T-helper 2 cell treated with Interferon-gamma antibody and Interleukin-4, amounts not matched to agents 100 ng/mL and 5 ng/mL, for 36 hours (primary cell): ENCODE data around the gene IFI35. TPM values are rescaled to one million over a fixed set of nuclear protein-coding genes. Genes with fewer than 3 reads are reported as not detected.
"Not testable (repeated sequence)": the region's sequence is repeated elsewhere in the genome, so short reads cannot be mapped to it uniquely, and the experiment has no call there.

ENCODE experiments used
- intact Hi-C: fragments of 100-400 bp; cut with micrococcal nuclease; formaldehyde crosslinking; loops from one replicate; pipeline ENCODE4 v1.15.1; 2023
- total RNA-seq: library from RNA; stranded (reverse); gene quantifications from 2 replicates; pipeline ENCODE4 v1.2.3, GENCODE V29; 2022

IFI35 gene
- total RNA-seq, 1 donor from 2014 or later: 101 TPM

GRCh38 chr17:43044024-43044423 lies 37.4 kb downstream of the IFI35 start:
- intact Hi-C loops: no loop called here

- intact Hi-C loops: no loop called here
Measured at GRCh38 chr17:43051969-43052368, 45.4 kb downstream of the IFI35 start.

GRCh38 chr17:43053008-43053407 lies 46.4 kb downstream of the IFI35 start:
- intact Hi-C loops: not testable (repeated sequence)

GRCh38 chr17:43056051-43056450 lies 49.5 kb downstream of the IFI35 start:
- intact Hi-C loops: no loop called here

GRCh38 chr17:43062984-43063638 lies 56.5 kb downstream of the IFI35 start:
- intact Hi-C loops: no loop called here

Other genes with a start within 250 kb of the IFI35 start
- not detected in 2 replicates for gene RAMP2, start 245.6 kb upstream of the IFI35 start, total RNA-seq
- 68.9 and 69.5 TPM in 2 replicates for gene VPS25, start 233.3 kb upstream of the IFI35 start, total RNA-seq
- gene WNK4, start 226.2 kb upstream of the IFI35 start, total RNA-seq: 0.11 and 0.50 TPM in 2 replicates
- 48.9 and 51.3 TPM in 2 replicates for gene COA3, start 208.1 kb upstream of the IFI35 start, total RNA-seq
- gene CNTD1, start 207.9 kb upstream of the IFI35 start, total RNA-seq: not detected in 2 replicates
- 93.3 and 105 TPM in 2 replicates for gene BECN1, start 182.5 kb upstream of the IFI35 start, total RNA-seq
- 138 and 142 TPM in 2 replicates for gene PSME3, start 173.4 kb upstream of the IFI35 start, total RNA-seq
- gene AOC2, start 162.2 kb upstream of the IFI35 start, total RNA-seq: 2.3 and 2.7 TPM in 2 replicates
- gene AOC3, start 155.6 kb upstream of the IFI35 start, total RNA-seq: 0.70 and 1.1 TPM in 2 replicates
- not detected in 2 replicates for gene G6PC1, start 106.0 kb upstream of the IFI35 start, total RNA-seq
- 50.1 and 52.2 TPM in 2 replicates for gene AARSD1, start 42.3 kb upstream of the IFI35 start, total RNA-seq
- gene PTGES3L, start 26.7 kb upstream of the IFI35 start, total RNA-seq: 0.43 and 0.52 TPM in 2 replicates
- gene RUNDC1, start 26.2 kb upstream of the IFI35 start, total RNA-seq: 14.9 and 17.5 TPM in 2 replicates
- gene RPL27, start 8.4 kb upstream of the IFI35 start, total RNA-seq: 943 and 969 TPM in 2 replicates
- 18.4 and 18.5 TPM in 2 replicates for gene VAT1, start 15.6 kb downstream of the IFI35 start, total RNA-seq
- 0.25 TPM in 1 of 2 replicates, not detected in the other for gene RND2, start 18.4 kb downstream of the IFI35 start, total RNA-seq
- 76.3 and 85.1 TPM in 2 replicates for gene BRCA1, start 118.6 kb downstream of the IFI35 start, total RNA-seq
- gene NBR1, start 164.4 kb downstream of the IFI35 start, total RNA-seq: 47.0 and 49.3 TPM in 2 replicates
- gene TMEM106A, start 205.1 kb downstream of the IFI35 start, total RNA-seq: 17.2 and 18.4 TPM in 2 replicates
- not detected in 2 replicates for gene CCDC200, start 221.8 kb downstream of the IFI35 start, total RNA-seq
- 6,630 and 6,735 TPM in 2 replicates for gene RNU2-1, start 227.2 kb downstream of the IFI35 start, total RNA-seq